HG03097 (cell line): ENCODE results near the gene LLGL1.
"Not testable (repeated sequence)": the region's sequence is repeated elsewhere in the genome, so short reads cannot be mapped to it uniquely, and the experiment has no call there.

Source experiments
- ATAC-seq: cut with Tn5 transposase; IDR thresholded peaks from one replicate; pipeline ENCODE4 v1.9.1; 2021; ENCODE audit not compliant: unreplicated experiment, low FRiP score

Gene LLGL1

GRCh38 chr17:18191967-18192366 is 33.5 kb upstream of the LLGL1 start:
- no peak for ATAC-seq

- no peak for ATAC-seq
Measured at GRCh38 chr17:18194394-18194793, 31.0 kb upstream of the LLGL1 start.

GRCh38 chr17:18194804-18195203 is 30.6 kb upstream of the LLGL1 start:
- ATAC-seq, result no peak

GRCh38 chr17:18195246-18195645 is 30.2 kb upstream of the LLGL1 start:
- ATAC-seq, result no peak

GRCh38 chr17:18197535-18198194 is 27.8 kb upstream of the LLGL1 start:
- ATAC-seq, result no peak

GRCh38 chr17:18198530-18198929 is 26.9 kb upstream of the LLGL1 start:
- ATAC-seq, result no peak

GRCh38 chr17:18201108-18201507 is 24.3 kb upstream of the LLGL1 start:
- ATAC-seq, result no peak

GRCh38 chr17:18203308-18203707 is 22.1 kb upstream of the LLGL1 start:
- ATAC-seq, result no peak

- no peak for ATAC-seq
Measured at GRCh38 chr17:18205861-18206260, 19.6 kb upstream of the LLGL1 start.

GRCh38 chr17:18206962-18207361 is 18.5 kb upstream of the LLGL1 start:
- ATAC-seq, result no peak

GRCh38 chr17:18208092-18208491 is 17.3 kb upstream of the LLGL1 start:
- no peak for ATAC-seq

- no peak for ATAC-seq
Measured at GRCh38 chr17:18213666-18214270, 11.7 kb upstream of the LLGL1 start.

- ATAC-seq, result not testable (repeated sequence)
Measured at GRCh38 chr17:18216906-18217305, 8.5 kb upstream of the LLGL1 start.

- no peak for ATAC-seq
Measured at GRCh38 chr17:18217412-18218015, 7.9 kb upstream of the LLGL1 start.

GRCh38 chr17:18218756-18219415 is 6.5 kb upstream of the LLGL1 start:
- ATAC-seq, result no peak

GRCh38 chr17:18224053-18224386 is 1.4 kb upstream of the LLGL1 start:
- no peak for ATAC-seq

GRCh38 chr17:18224387-18225120 is 881 bp upstream of the LLGL1 start:
- ATAC-seq, result no peak

GRCh38 chr17:18225642-18226283 is 328 bp downstream of the LLGL1 start:
- no peak for ATAC-seq

- no peak for ATAC-seq
Measured at GRCh38 chr17:18226284-18226945, 980 bp downstream of the LLGL1 start.

- ATAC-seq, result no peak
Measured at GRCh38 chr17:18227635-18228034, 2.2 kb downstream of the LLGL1 start.
